ENCODE measurements around the gene TRAF3IP1. TPM values are rescaled to one million over a fixed set of nuclear protein-coding genes. Genes with fewer than 3 reads are reported as not detected.

TRAF3IP1 gene
- total RNA-seq, 4 donors from 2014 or later: 19.9 to 38.6 (median 23.6) TPM

DNA sequence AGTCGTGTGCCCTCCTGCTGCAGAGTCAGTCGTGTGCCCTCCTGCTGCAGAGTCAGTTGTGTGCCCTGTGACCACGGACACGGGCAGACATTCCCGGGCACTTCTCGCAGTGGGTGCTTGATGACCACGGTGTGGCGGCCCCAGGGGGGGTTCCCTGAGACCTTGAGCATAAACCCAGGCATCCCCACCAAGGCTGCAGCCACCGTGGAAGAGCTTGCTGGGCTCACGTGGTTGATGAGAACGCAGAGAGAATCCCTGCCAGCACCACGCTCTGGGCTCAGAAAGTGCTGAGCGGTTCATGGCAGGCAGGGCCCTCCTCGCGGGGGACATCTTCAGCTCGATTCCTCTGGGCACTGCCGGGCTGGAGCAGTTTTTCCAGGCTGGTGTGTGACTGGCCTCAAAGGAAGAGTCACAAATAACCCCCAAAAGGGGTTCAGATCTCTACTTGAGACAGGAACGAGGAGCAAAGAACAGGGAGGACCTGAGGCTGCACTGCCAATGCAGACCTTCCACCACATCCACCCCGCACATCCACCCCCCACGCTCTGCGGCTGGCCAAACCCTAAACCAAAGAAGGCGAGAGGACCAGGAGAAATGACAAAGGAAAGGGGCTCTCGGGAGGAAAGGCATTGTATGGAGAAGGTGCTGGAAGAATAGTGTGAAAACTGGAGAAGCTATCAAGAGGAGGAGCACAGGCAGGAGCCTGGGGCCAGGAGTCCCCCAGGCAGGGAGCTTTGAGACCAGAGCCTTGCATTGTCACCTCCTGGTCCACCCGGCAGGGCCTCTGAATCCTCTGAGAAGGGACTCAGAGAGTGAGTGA lies 23.5 kb upstream of the TRAF3IP1 start:
- H3K4me3 ChIP-seq: no peak overlapping the region
- H3K36me3 ChIP-seq: no peaks in the 10 kb centered on the region
- DNase-seq (ENCODE audit: extremely low spot score): no peak
- H3K27ac ChIP-seq (replicated peaks in 1 of 4): no peak overlapping the region
- no peaks in the 10 kb centered on the region for H3K9me3 ChIP-seq
- peaks cover 0 to 7% (median 2%) of the 10 kb centered on the region in 4 donors for H3K4me1 ChIP-seq
- WGBS: 83% methylated on average over 15 of the region's 24 CpGs
- intact Hi-C loops (cut with DNase I): no loop called here
- no peak for TF ChIP-seq POLR2A (IDR thresholded peaks at IDR 0.05; ENCODE audit: low read depth)
- TF ChIP-seq, protein P1, sequence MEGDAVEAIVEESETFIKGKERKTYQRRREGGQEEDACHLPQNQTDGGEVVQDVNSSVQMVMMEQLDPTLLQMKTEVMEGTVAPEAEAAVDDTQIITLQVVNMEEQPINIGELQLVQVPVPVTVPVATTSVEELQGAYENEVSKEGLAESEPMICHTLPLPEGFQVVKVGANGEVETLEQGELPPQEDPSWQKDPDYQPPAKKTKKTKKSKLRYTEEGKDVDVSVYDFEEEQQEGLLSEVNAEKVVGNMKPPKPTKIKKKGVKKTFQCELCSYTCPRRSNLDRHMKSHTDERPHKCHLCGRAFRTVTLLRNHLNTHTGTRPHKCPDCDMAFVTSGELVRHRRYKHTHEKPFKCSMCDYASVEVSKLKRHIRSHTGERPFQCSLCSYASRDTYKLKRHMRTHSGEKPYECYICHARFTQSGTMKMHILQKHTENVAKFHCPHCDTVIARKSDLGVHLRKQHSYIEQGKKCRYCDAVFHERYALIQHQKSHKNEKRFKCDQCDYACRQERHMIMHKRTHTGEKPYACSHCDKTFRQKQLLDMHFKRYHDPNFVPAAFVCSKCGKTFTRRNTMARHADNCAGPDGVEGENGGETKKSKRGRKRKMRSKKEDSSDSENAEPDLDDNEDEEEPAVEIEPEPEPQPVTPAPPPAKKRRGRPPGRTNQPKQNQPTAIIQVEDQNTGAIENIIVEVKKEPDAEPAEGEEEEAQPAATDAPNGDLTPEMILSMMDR (IDR thresholded peaks at IDR 0.05): no peak
- TF ChIP-seq POLR2AphosphoS5 (IDR thresholded peaks at IDR 0.05): no peak
- no peak for TF ChIP-seq EP300 (IDR thresholded peaks at IDR 0.05)
- peaks cover 0 to 11% (median 0%) of the 10 kb centered on the region in 4 donors for H3K27me3 ChIP-seq

DNA sequence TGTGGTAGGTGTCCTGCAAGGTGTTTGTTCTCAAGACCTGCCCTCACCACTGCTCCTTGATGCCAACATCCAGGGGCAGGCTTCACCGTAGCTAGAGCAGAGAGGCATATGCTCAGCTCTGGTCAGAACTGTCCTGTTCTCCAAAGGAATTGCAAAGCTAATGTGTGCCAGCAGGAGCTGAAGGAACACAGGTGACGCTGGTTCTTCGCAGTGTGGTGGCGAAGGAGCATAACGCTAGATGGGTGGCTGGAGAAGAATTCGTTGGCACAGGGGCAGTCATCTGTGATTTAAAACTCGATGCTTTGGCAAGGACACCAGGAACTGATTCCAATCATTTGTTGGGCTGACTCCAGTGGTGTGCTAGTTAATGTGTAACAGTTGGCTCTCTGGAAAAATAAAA lies 20.5 kb upstream of the TRAF3IP1 start:
- H3K4me3 ChIP-seq: no peak overlapping the region
- intact Hi-C loops (cut with DNase I): no loop called here
- H3K27ac ChIP-seq (replicated peaks in 1 of 4): no peak overlapping the region
- no peaks in the 10 kb centered on the region for H3K36me3 ChIP-seq
- H3K27me3 ChIP-seq: peaks cover 0 to 11% (median 0%) of the 10 kb centered on the region in 4 donors
- no peaks in the 10 kb centered on the region for H3K9me3 ChIP-seq
- TF ChIP-seq EP300 (IDR thresholded peaks at IDR 0.05) (no peak), POLR2A (IDR thresholded peaks at IDR 0.05; ENCODE audit: low read depth) (no peak), POLR2AphosphoS5 (IDR thresholded peaks at IDR 0.05) (no peak)
- TF ChIP-seq, protein P1 (IDR thresholded peaks at IDR 0.05): no peak
- DNase-seq (ENCODE audit: extremely low spot score): no peak
- H3K4me1 ChIP-seq: peaks cover 0 to 7% (median 2%) of the 10 kb centered on the region in 4 donors
- WGBS: 64% methylated on average over 6 of the region's 7 CpGs

DNA sequence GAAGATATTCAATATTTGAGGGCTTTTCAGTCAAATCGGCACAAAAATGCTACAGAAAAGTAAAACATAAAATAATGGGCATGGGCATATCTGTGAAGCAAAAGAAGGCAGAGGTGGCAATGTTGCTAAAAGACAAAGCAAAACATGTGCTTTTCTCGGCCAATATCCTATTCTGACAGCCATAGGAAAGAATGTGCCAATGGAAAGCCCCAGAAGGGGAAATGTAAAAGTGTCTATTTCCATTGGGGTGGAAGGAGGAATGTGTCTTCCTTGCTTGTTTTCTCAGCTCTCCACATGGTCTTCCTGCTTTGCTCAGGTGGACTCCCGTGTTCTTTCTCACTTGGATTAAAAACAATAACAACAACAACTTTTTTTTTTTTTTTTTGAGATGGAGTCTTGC lies 18.2 kb upstream of the TRAF3IP1 start:
- Histone ChIP-seq H3K4me1 (peaks cover 0 to 7% (median 2%) of the 10 kb centered on the region in 4 donors), H3K27me3 (peaks cover 0 to 5% (median 0%) of the 10 kb centered on the region in 4 donors), H3K36me3 (no peaks in the 10 kb centered on the region), H3K9me3 (no peaks in the 10 kb centered on the region), H3K4me3 (no peak overlapping the region), H3K27ac (replicated peaks in 1 of 4) (no peak overlapping the region)
- no peak for DNase-seq (ENCODE audit: extremely low spot score)
- 75% methylated on average over 3 of the region's 3 CpGs for WGBS
- intact Hi-C loops (cut with DNase I): no loop called here
- no peak for TF ChIP-seq POLR2A (IDR thresholded peaks at IDR 0.05; ENCODE audit: low read depth)
- TF ChIP-seq POLR2AphosphoS5 (IDR thresholded peaks at IDR 0.05): no peak
- no peak for TF ChIP-seq EP300 (IDR thresholded peaks at IDR 0.05)
- TF ChIP-seq, protein P1 (IDR thresholded peaks at IDR 0.05): no peak

DNA sequence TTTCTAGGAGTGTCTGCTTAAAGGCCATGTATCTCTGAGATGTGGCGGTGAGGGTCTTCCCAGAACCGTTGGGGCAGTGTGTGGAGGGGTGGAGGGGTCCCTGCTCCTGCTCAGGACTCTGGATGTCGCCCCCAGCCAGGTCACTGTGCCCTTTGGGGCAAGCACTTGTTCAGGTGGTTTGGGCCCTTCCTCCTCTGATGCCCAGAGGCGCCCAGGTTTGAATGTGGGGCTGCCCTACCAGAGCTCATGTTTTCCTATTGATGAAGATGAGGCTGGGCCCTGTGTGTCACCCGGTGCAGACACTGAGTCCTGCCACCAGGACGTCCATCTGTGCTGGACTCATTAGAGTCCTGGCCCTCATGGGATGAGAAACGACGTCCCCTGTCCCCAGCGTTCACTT lies 17.6 kb upstream of the TRAF3IP1 start:
- no peak for TF ChIP-seq POLR2AphosphoS5 (IDR thresholded peaks at IDR 0.05)
- no peak for TF ChIP-seq EP300 (IDR thresholded peaks at IDR 0.05)
- TF ChIP-seq, protein P1 (IDR thresholded peaks at IDR 0.05): no peak
- no peak for TF ChIP-seq POLR2A (IDR thresholded peaks at IDR 0.05; ENCODE audit: low read depth)
- intact Hi-C loops (cut with DNase I): no loop called here
- Histone ChIP-seq H3K27me3 (no peaks in the 10 kb centered on the region), H3K36me3 (no peaks in the 10 kb centered on the region), H3K4me3 (no peak overlapping the region), H3K4me1 (peaks cover 0 to 7% (median 2%) of the 10 kb centered on the region in 4 donors), H3K27ac (replicated peaks in 1 of 4) (no peak overlapping the region), H3K9me3 (no peaks in the 10 kb centered on the region)
- 77% methylated on average over 9 of the region's 9 CpGs for WGBS
- no peak for DNase-seq (ENCODE audit: extremely low spot score)
